ENCODE data around the gene RAD51B. TPM values are rescaled to one million over a fixed set of nuclear protein-coding genes. Genes with fewer than 3 reads are reported as not detected.

RAD51B gene
- total RNA-seq, 1 experiment from 2014 or later: 29.9 TPM

DNA sequence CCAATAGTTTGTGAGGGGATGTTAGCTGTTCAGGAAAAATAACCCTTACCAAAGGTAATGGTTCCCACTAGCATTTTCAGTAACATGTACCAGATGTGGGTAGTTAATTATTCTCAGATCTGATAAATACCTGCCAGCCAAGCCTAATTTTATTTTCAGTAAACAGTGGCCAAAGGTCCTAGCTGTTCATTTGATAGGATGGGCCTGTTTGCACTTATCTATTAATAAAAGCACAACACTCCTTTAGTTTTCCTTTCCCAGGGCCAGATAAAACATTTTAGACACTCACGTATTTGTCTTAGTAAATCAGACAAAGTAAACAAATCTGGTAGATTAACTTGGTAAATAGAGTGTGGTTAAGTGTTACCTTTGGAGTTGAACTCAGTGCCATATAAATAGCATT, 345.1 kb downstream of the RAD51B start:
- Histone ChIP-seq H3F3A (ENCODE audit: insufficient read depth, low read depth) (no peaks in the 10 kb centered on the region), H2AFZ (no peak overlapping the region), H3K36me3 (ENCODE audit: low read depth) (no peaks in the 10 kb centered on the region), H3K4me1 (replicated peaks; ENCODE audit: insufficient read depth) (peaks cover 10% of the 10 kb centered on the region), H3K27ac (0 out of 2 replicates have a peak overlapping the region, but pooled peaks have one; percentile 18), H4K20me1 (ENCODE audit: insufficient read depth) (no peaks in the 10 kb centered on the region), H3K79me2 (ENCODE audit: low read depth) (no peaks in the 10 kb centered on the region), H3K4me2 (no peak overlapping the region), H3K27me3 (ENCODE audit: insufficient read depth, low read depth) (no peaks in the 10 kb centered on the region), H3K9me3 (ENCODE audit: insufficient read depth, low read depth) (no peaks in the 10 kb centered on the region), H3K4me3 (no peak overlapping the region), H3K9me2 (ENCODE audit: insufficient read depth) (0 out of 2 replicates have a peak, but pooled peaks cover 3% of the 10 kb centered on the region)
- peak in 1 of 2 experiments; percentile 72 for DNase-seq
- ChIA-PET POLR2A (ENCODE audit: unreplicated experiment) (no interaction called here), CTCF (no interaction called here)
- TF ChIP-seq EZH2 (IDR thresholded peaks at IDR 0.05; ENCODE audit: low read depth): no peak
- TF ChIP-seq, protein P1, sequence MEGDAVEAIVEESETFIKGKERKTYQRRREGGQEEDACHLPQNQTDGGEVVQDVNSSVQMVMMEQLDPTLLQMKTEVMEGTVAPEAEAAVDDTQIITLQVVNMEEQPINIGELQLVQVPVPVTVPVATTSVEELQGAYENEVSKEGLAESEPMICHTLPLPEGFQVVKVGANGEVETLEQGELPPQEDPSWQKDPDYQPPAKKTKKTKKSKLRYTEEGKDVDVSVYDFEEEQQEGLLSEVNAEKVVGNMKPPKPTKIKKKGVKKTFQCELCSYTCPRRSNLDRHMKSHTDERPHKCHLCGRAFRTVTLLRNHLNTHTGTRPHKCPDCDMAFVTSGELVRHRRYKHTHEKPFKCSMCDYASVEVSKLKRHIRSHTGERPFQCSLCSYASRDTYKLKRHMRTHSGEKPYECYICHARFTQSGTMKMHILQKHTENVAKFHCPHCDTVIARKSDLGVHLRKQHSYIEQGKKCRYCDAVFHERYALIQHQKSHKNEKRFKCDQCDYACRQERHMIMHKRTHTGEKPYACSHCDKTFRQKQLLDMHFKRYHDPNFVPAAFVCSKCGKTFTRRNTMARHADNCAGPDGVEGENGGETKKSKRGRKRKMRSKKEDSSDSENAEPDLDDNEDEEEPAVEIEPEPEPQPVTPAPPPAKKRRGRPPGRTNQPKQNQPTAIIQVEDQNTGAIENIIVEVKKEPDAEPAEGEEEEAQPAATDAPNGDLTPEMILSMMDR (conservative IDR thresholded peaks at IDR 0.05): no peak
- no TSS peak for BruUV-seq (replicated peaks)
- intact Hi-C loops (cut with micrococcal nuclease; ENCODE audit: unreplicated experiment): no loop called here

DNA sequence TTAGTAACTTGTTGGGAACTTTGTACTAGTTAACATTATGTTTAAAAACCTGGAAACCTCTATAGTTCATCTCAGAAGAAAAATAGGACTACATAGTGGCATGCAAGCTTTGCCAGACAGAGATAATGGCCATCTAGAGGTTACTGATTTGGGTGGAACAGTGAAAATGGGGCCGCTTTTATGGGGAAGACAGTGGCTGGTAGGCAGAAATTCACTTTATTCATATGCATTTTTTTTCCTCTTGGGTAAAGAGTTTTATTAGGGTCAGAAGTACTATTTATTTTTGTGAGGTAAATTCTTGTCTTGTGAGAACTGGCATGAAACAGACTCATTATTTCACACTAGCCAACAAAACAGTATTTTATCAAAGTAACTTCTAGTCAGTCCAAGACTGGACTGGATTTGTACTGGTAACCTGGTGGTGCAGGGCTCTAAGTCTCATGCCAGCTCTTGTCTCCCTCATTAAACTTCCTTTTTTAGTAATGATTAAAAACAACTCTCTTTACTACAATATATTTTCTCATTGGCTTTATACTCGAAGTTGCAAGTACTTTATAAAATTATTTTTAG, 345.8 kb downstream of the RAD51B start:
- no peak overlapping the region for H3K4me2 ChIP-seq
- H2AFZ ChIP-seq: no peak overlapping the region
- no peaks in the 10 kb centered on the region for H3K9me3 ChIP-seq (ENCODE audit: insufficient read depth, low read depth)
- CTCF ChIA-PET: interaction anchor here (0.6 kb wide), 2 partner anchors 40 to 679 kb away, joined by 3 to 4 read pairs; no protein-coding TSS in a partner anchor
- no peak overlapping the region for H3K4me3 ChIP-seq
- POLR2A ChIA-PET (ENCODE audit: unreplicated experiment): no interaction called here
- 0 out of 2 replicates have a peak, but pooled peaks cover 3% of the 10 kb centered on the region for H3K9me2 ChIP-seq (ENCODE audit: insufficient read depth)
- H4K20me1 ChIP-seq (ENCODE audit: insufficient read depth): no peaks in the 10 kb centered on the region
- intact Hi-C loops (cut with micrococcal nuclease; ENCODE audit: unreplicated experiment): no loop called here
- H3K36me3 ChIP-seq (ENCODE audit: low read depth): no peaks in the 10 kb centered on the region
- no peaks in the 10 kb centered on the region for H3K79me2 ChIP-seq (ENCODE audit: low read depth)
- no TSS peak for BruUV-seq (replicated peaks)
- H3K4me1 ChIP-seq (replicated peaks; ENCODE audit: insufficient read depth): peaks cover 10% of the 10 kb centered on the region
- H3K27me3 ChIP-seq (ENCODE audit: insufficient read depth, low read depth): no peaks in the 10 kb centered on the region
- H3F3A ChIP-seq (ENCODE audit: insufficient read depth, low read depth): no peaks in the 10 kb centered on the region
- DNase-seq: no peak
- TF ChIP-seq, protein P1 (conservative IDR thresholded peaks at IDR 0.05): no peak
- no peak for TF ChIP-seq EZH2 (IDR thresholded peaks at IDR 0.05; ENCODE audit: low read depth)
- H3K27ac ChIP-seq: 0 out of 2 replicates have a peak overlapping the region, but pooled peaks have one; percentile 18

DNA sequence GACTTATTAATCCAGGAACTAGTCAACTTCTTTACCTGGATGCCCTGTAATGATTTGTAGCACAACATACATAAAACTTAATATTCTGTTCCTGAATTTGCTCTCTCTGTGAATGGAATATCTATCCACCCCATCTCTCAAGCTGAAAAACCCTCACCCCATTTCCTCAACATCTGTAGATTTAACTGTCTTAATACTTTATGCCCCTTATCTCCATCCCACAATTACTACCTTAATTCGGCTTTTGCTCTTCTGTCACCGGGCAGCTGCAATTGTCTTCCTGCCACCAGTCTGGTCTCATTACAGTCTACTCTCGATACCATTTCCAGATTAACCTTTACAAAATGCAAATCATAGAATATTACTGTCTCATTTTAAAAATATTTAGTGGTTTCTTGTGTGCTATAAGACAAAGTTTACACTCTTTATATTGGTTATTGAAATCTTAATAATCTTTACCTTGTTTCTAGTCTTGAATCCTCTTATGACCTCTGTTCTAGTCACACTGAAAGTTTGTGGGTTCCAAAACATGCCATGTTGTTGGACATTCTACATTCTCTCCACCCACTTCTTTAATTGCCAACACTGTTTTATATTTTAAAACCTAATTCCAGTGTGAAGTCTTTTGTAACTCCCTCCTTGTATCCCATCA, 347.3 kb downstream of the RAD51B start:
- TF ChIP-seq, protein P1 (conservative IDR thresholded peaks at IDR 0.05): no peak
- no peak for TF ChIP-seq EZH2 (IDR thresholded peaks at IDR 0.05; ENCODE audit: low read depth)
- intact Hi-C loops (cut with micrococcal nuclease; ENCODE audit: unreplicated experiment): no loop called here

More for the DNA sequence above, 347.3 kb downstream of the RAD51B start:
- Histone ChIP-seq H3F3A (ENCODE audit: insufficient read depth, low read depth) (0 out of 2 replicates have a peak, but pooled peaks cover 6% of the 10 kb centered on the region), H3K79me2 (ENCODE audit: low read depth) (no peaks in the 10 kb centered on the region), H3K9me2 (ENCODE audit: insufficient read depth) (0 out of 2 replicates have a peak, but pooled peaks cover 3% of the 10 kb centered on the region), H4K20me1 (ENCODE audit: insufficient read depth) (no peaks in the 10 kb centered on the region), H3K4me1 (replicated peaks; ENCODE audit: insufficient read depth) (peaks cover 18% of the 10 kb centered on the region), H3K27ac (no peak overlapping the region), H3K27me3 (ENCODE audit: insufficient read depth, low read depth) (no peaks in the 10 kb centered on the region), H3K4me3 (no peak overlapping the region), H2AFZ (no peak overlapping the region), H3K9me3 (ENCODE audit: insufficient read depth, low read depth) (0 out of 2 replicates have a peak, but pooled peaks cover 6% of the 10 kb centered on the region), H3K4me2 (no peak overlapping the region), H3K36me3 (ENCODE audit: low read depth) (no peaks in the 10 kb centered on the region)
- ChIA-PET CTCF (no interaction called here), POLR2A (ENCODE audit: unreplicated experiment) (no interaction called here)
- no TSS peak for BruUV-seq (replicated peaks)
- no peak for DNase-seq
